IMR-90 (cell line): ENCODE results near the gene RCC1. TPM values are rescaled to one million over a fixed set of nuclear protein-coding genes. Genes with fewer than 3 reads are reported as not detected.
A peak's percentile ranks its signal among the peaks of the same experiment; 100 is the strongest.

Source experiments
- ATAC-seq: fragments of 200-7000 bp; cut with Tn5 transposase; 2 replicates; pipeline ENCODE4 v1.9.1; 2020; ENCODE audit warnings: low read depth, mild to moderate bottlenecking, moderate library complexity
- BruUV-seq: library from RNA; stranded (reverse); fragments of 400-500 nt; replicated peaks from 2 replicates; lab custom pipeline; 2021; lab: Mats Ljungman, UMichigan
- CTCF ChIA-PET: fragments of 300-600 bp; formaldehyde crosslinking; extraction: SDS; loops from one replicate; lab custom pipeline; 2021; ENCODE audit warnings: antibody characterized with exemption; lab: Yijun Ruan, JAX
- POLR2A ChIA-PET: fragments of 300-600 bp; sonication (Branson Sonifier 250); formaldehyde crosslinking; loops from one replicate; lab custom pipeline; 2022; ENCODE audit warnings: antibody characterized with exemption; ENCODE audit not compliant: unreplicated experiment; lab: Charles Lee
- DNase-seq: peaks from one replicate; pipeline ENCODE4 v3.0.0; 2013
- H2AFZ ChIP-seq: replicated peaks from 2 replicates; pipeline ENCODE3; 2013; ENCODE audit warnings: low read length, mild to moderate bottlenecking; ENCODE audit not compliant: poor library complexity
- H2AK5ac ChIP-seq: 2 replicates; pipeline ENCODE4 v1.6.1; 2013; ENCODE audit warnings: low read depth, low read length, inconsistent platforms
- H2AK9ac ChIP-seq: replicated peaks from 2 replicates; pipeline ENCODE3; 2013; ENCODE audit warnings: mild to moderate bottlenecking, low read depth, low read length, moderate library complexity; ENCODE audit not compliant: poor library complexity
- H2BK120ac ChIP-seq: 2 replicates; pipeline ENCODE4 v1.6.1; 2013; ENCODE audit warnings: low read depth, low read length, inconsistent platforms
- H2BK15ac ChIP-seq: 3 replicates; pipeline ENCODE4 v1.6.1; 2013; ENCODE audit warnings: low read depth, low read length, inconsistent platforms
- H2BK20ac ChIP-seq: 2 replicates; pipeline ENCODE4 v1.6.1; 2013; ENCODE audit warnings: low read depth, mild to moderate bottlenecking, inconsistent platforms, low read length, moderate library complexity
- H2BK5ac ChIP-seq: 2 replicates; pipeline ENCODE4 v1.6.1; 2013; ENCODE audit warnings: mild to moderate bottlenecking, low read depth, low read length, inconsistent platforms; ENCODE audit not compliant: poor library complexity, severe bottlenecking
- H3K14ac ChIP-seq: replicated peaks from 2 replicates; pipeline ENCODE4 v1.6.1; 2013; ENCODE audit warnings: low read depth, low read length, inconsistent platforms
- H3K18ac ChIP-seq: 2 replicates; pipeline ENCODE4 v1.6.1; 2013; ENCODE audit warnings: low read depth, low read length, control low read depth
- H3K23ac ChIP-seq: 2 replicates; pipeline ENCODE4 v1.6.1; 2013; ENCODE audit warnings: low read depth, low read length, inconsistent platforms
- H3K27ac ChIP-seq: 2 replicates; pipeline ENCODE4 v1.5.1; 2013; ENCODE audit warnings: mild to moderate bottlenecking, control low read depth, low read length; ENCODE audit not compliant: insufficient read depth
- H3K27me3 ChIP-seq: 2 replicates; pipeline ENCODE4 v1.6.1; 2013; ENCODE audit warnings: low read length; ENCODE audit not compliant: control insufficient read depth, insufficient read depth
- H3K36me3 ChIP-seq: 2 replicates; pipeline ENCODE4 v1.6.1; 2013; ENCODE audit warnings: low read length, mixed read lengths; ENCODE audit not compliant: control insufficient read depth, insufficient read depth
- H3K4ac ChIP-seq: 2 replicates; pipeline ENCODE4 v1.6.1; 2013; ENCODE audit warnings: low read depth, low read length, inconsistent platforms
- H3K4me1 ChIP-seq: 2 replicates; pipeline ENCODE4 v1.6.1; 2013; ENCODE audit warnings: low read length, mixed read lengths; ENCODE audit not compliant: control insufficient read depth, insufficient read depth
- H3K4me2 ChIP-seq: 2 replicates; pipeline ENCODE4 v1.6.1; 2013; ENCODE audit warnings: low read depth, mild to moderate bottlenecking, control low read depth, low read length, moderate library complexity
- H3K4me3 ChIP-seq: 2 replicates; pipeline ENCODE4 v1.5.1; 2013; ENCODE audit warnings: low read depth, mild to moderate bottlenecking, control low read depth, low read length, moderate library complexity; ENCODE audit not compliant: insufficient read depth
- H3K56ac ChIP-seq: 2 replicates; pipeline ENCODE4 v1.6.1; 2013; ENCODE audit warnings: low read length, inconsistent platforms; ENCODE audit not compliant: insufficient read depth; ENCODE audit errors: extremely low read depth
- H3K79me1 ChIP-seq, 2 experiments: 2 replicates each; pipeline ENCODE4 v1.6.1; 2013; ENCODE audit warnings: low read length in 2 of 2, inconsistent platforms in 1 of 2, low read depth in 1 of 2
- H3K9ac ChIP-seq: 2 replicates; pipeline ENCODE4 v1.6.1; 2013; ENCODE audit warnings: low read depth, low read length, control low read depth
- H3K9me1 ChIP-seq: 2 replicates; pipeline ENCODE4 v1.6.1; 2013; ENCODE audit warnings: low read length, inconsistent platforms; ENCODE audit not compliant: insufficient read depth
- H3K9me3 ChIP-seq: 2 replicates; pipeline ENCODE4 v1.6.1; 2013; ENCODE audit warnings: low read length; ENCODE audit not compliant: control insufficient read depth, insufficient read depth
- H4K20me1 ChIP-seq: 2 replicates; pipeline ENCODE4 v1.6.1; 2013; ENCODE audit warnings: low read length, inconsistent platforms; ENCODE audit not compliant: insufficient read depth
- H4K5ac ChIP-seq: 2 replicates; pipeline ENCODE4 v1.6.1; 2013; ENCODE audit warnings: mild to moderate bottlenecking, low read depth, low read length, control low read depth
- H4K8ac ChIP-seq, 2 experiments: 2 replicates each; pipeline ENCODE4 v1.6.1; 2013; ENCODE audit warnings: low read depth in 2 of 2, low read length in 2 of 2, control low read depth in 1 of 2, inconsistent platforms in 1 of 2
- H4K91ac ChIP-seq: 2 replicates; pipeline ENCODE4 v1.6.1; 2013; ENCODE audit warnings: low read depth, low read length, inconsistent platforms; ENCODE audit not compliant: insufficient read depth
- CTCF ChIP-seq: conservative IDR thresholded peaks from 2 replicates; pipeline ENCODE4 v1.5.1; 2012; ENCODE audit warnings: mild to moderate bottlenecking, low read depth, low read length, improper control_type of control experiment
- MAFK ChIP-seq: IDR thresholded peaks from 2 replicates; pipeline ENCODE4 v1.6.1; 2012; ENCODE audit warnings: low read depth, low read length, improper control_type of control experiment
- MAZ ChIP-seq: IDR thresholded peaks from 2 replicates; pipeline ENCODE4 v1.6.1; 2012; ENCODE audit warnings: low read depth, mild to moderate bottlenecking, low read length, improper control_type of control experiment, moderate library complexity, borderline replicate concordance
- MXI1 ChIP-seq: IDR thresholded peaks from 2 replicates; pipeline ENCODE4 v1.6.1; 2012; ENCODE audit warnings: low read depth, mild to moderate bottlenecking, low read length, moderate library complexity, borderline replicate concordance
- NFE2L2 ChIP-seq: fragments of 150-350 bp; IDR thresholded peaks from 2 replicates; pipeline ENCODE4 v1.6.1; 2016; ENCODE audit warnings: low read depth, mild to moderate bottlenecking, low read length
- RCOR1 ChIP-seq: IDR thresholded peaks from 2 replicates; pipeline ENCODE4 v1.6.1; 2012; ENCODE audit warnings: mild to moderate bottlenecking, low read length, improper control_type of control experiment; ENCODE audit not compliant: insufficient replicate concordance
- RFX5 ChIP-seq: IDR thresholded peaks from 2 replicates; pipeline ENCODE4 v1.8.0; 2012; ENCODE audit warnings: low read depth, mild to moderate bottlenecking, low read length, moderate library complexity
- USF2 ChIP-seq: fragments of 150-350 bp; IDR thresholded peaks from 2 replicates; pipeline ENCODE4 v1.6.1; 2017; ENCODE audit warnings: mild to moderate bottlenecking, antibody characterized with exemption, low read length, low read depth
- WGBS, 2 experiments: methylation state at CpG; one replicate each; pipeline versions ENCODE4 v1.1.5 to v1.1.7; 2013; ENCODE audit warnings: missing lambda C conversion rate in 2 of 2; ENCODE audit not compliant: insufficient read length in 1 of 2; ENCODE audit errors: extremely low coverage in 2 of 2; 5-methylcytosine and 5-hydroxymethylcytosine counted together
- dilution Hi-C: fragments of 300-500 bp; cut with HindIII; formaldehyde crosslinking; loops from one replicate; pipeline ENCODE4 v1.14.3; 2018; ENCODE audit warnings: low sequenced_read_pairs; ENCODE audit not compliant: unreplicated experiment
- in situ Hi-C: fragments of 300-500 bp; cut with MboI; formaldehyde crosslinking; loops from 3 replicates; pipeline ENCODE4 v1.14.3; 2019; ENCODE audit warnings: low sequenced_read_pairs, inconsistent platforms, mixed read lengths
- intact Hi-C: fragments of 100-400 bp; cut with micrococcal nuclease; formaldehyde crosslinking; loops from 2 replicates; pipeline ENCODE4 v1.10.0; 2022
- polyA plus RNA-seq, 3 experiments: library from polyadenylated mRNA; depleted of rRNA; stranded (reverse); fragments of >200 nt; gene quantifications; 2 replicates each; pipeline ENCODE4 v1.2.3, GENCODE V29; 2012; ENCODE audit warnings: low replicate concordance in 1 of 3
- total RNA-seq: library from RNA; depleted of rRNA; stranded (reverse); fragments of >200 nt; gene quantifications from 2 replicates; pipeline ENCODE4 v1.2.3, GENCODE V29; 2012
- TF ChIP-seq, protein P1 (sequence below): fragments of 150-350 bp; IDR thresholded peaks from 2 replicates; pipeline ENCODE4 v1.6.1; 2016; ENCODE audit warnings: low read depth, mild to moderate bottlenecking, low read length, moderate library complexity, borderline replicate concordance

Gene RCC1
- total and polyA plus RNA-seq, 2 of the 4 experiments (the other 2 are of a cell fraction), result 33.2 to 43.9 TPM

- no TSS peak for BruUV-seq
- no peak for DNase-seq
- 13% methylated on average over 9 of the region's 21 CpGs; no CpG with 5 or more reads in 1 of the 2 experiments for WGBS, 2 experiments
Measured at GRCh38 chr1:28518745-28519341, 13.0 kb downstream of the RCC1 start.

More at GRCh38 chr1:28518745-28519341, 13.0 kb downstream of the RCC1 start:
- in situ Hi-C loops, result loop anchor here (5.0 kb wide), 1 partner anchor 83 kb away; no protein-coding TSS in a partner anchor
- Histone ChIP-seq H3K36me3 (peaks cover 3% of the 10 kb centered on the region; the same call in 1 of the 2 replicates), H3K27ac (peak overlapping the region; percentile 55; the same call in 1 of the 2 replicates), H3K4me3 (peak overlapping the region; percentile 78), H2AK9ac (peak overlapping the region; percentile 89), H3K79me1 (peaks cover 23 to 49% of the 10 kb centered on the region in 2 experiments), H3K18ac (no peak overlapping the region), H2BK120ac (no peak overlapping the region), H3K9ac (peak overlapping the region; percentile 70), H4K20me1 (peaks cover 52% of the 10 kb centered on the region), H3K56ac (peak overlapping the region; percentile 25; the same call in 1 of the 2 replicates), H2AFZ (peak overlapping the region; percentile 93), H2AK5ac (peak overlapping the region; percentile 85), H2BK5ac (peak overlapping the region; percentile 5), H3K9me3 (no peaks in the 10 kb centered on the region), H2BK15ac (no peak overlapping the region), H4K5ac (no peak overlapping the region), H3K9me1 (no peaks in the 10 kb centered on the region; the same call in 1 of the 2 replicates), H3K4ac (peak overlapping the region; percentile 22), H3K4me2 (peak overlapping the region; percentile 95), H4K91ac (peak overlapping the region; percentile 1; the same call in 1 of the 2 replicates), H3K14ac (peak overlapping the region; percentile 39), H2BK20ac (no peak overlapping the region), H3K4me1 (peaks cover 9% of the 10 kb centered on the region), H4K8ac (peak overlapping the region; percentile 1 to 66; a peak in 2 of 4 replicates), H3K23ac (peak overlapping the region; percentile 83), H3K27me3 (no peaks in the 10 kb centered on the region)
- no peak for ATAC-seq
- dilution Hi-C loops, result no loop called here
- TF ChIP-seq RCOR1 (no peak), MAFK (no peak), NFE2L2 (no peak), CTCF (no peak), USF2 (no peak), MAZ (no peak), RFX5 (no peak), MXI1 (no peak)
- TF ChIP-seq, protein P1, sequence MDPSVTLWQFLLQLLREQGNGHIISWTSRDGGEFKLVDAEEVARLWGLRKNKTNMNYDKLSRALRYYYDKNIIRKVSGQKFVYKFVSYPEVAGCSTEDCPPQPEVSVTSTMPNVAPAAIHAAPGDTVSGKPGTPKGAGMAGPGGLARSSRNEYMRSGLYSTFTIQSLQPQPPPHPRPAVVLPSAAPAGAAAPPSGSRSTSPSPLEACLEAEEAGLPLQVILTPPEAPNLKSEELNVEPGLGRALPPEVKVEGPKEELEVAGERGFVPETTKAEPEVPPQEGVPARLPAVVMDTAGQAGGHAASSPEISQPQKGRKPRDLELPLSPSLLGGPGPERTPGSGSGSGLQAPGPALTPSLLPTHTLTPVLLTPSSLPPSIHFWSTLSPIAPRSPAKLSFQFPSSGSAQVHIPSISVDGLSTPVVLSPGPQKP, result no peak
- POLR2A ChIA-PET, result interaction anchor here (0.7 to 0.9 kb wide), 2 partner anchors 9 to 63 kb away, joined by 4 to 6 read pairs; no protein-coding TSS in a partner anchor
- intact Hi-C loops, result loop anchor here (1.0 to 5.0 kb wide), 3 partner anchors 63 to 358 kb away; no protein-coding TSS in a partner anchor
- CTCF ChIA-PET, result interaction anchor here (1.2 kb wide), 1 partner anchor 83 kb away, joined by 7 read pairs; no protein-coding TSS in a partner anchor
